Keratinocyte (primary cell): ENCODE data around the gene ATIC.

ENCODE experiments used
- CTCF ChIP-seq, 3 experiments: IDR thresholded peaks in 1 of 3; conservative IDR thresholded peaks in 1 of 3; optimal IDR thresholded peaks in 1 of 3; 2 replicates in 2 of 3; 3 replicates in 1 of 3; pipeline versions ENCODE3 to v1.5.1; 2011; ENCODE audit warnings: low read length in 3 of 3, mild to moderate bottlenecking in 3 of 3, moderate library complexity in 2 of 3, control low read depth in 1 of 3, inconsistent platforms in 1 of 3; ENCODE audit not compliant: insufficient read depth in 2 of 3; ENCODE audit errors: extremely low read depth in 1 of 3
- EZH2 ChIP-seq: IDR thresholded peaks from one replicate; pipeline ENCODE4 v1.6.1; 2012; ENCODE audit warnings: inconsistent platforms, mild to moderate bottlenecking, low read length, moderate library complexity

- no peak for TF ChIP-seq CTCF (optimal IDR thresholded peaks at IDR 0.05 in 1 of 3, IDR thresholded peaks at IDR 0.05 in 1 of 3, conservative IDR thresholded peaks at IDR 0.05 in 1 of 3; ENCODE audit: extremely low read depth in 1 of 3, insufficient read depth in 2 of 3, low read length in 3 of 3)
- no peak for TF ChIP-seq EZH2
Observed at GRCh38 chr2:215371915-215372897, 60.3 kb downstream of the ATIC start.
